BLaER1 (cell line): ENCODE results near the gene BNIP3.

Experiments
- H3K27ac ChIP-seq: shearing (Covaris generic); formaldehyde crosslinking; 2 replicates; pipeline ENCODE4 v1.8.1; 2022
- H3K27me3 ChIP-seq: shearing (Covaris generic); formaldehyde crosslinking; 2 replicates; pipeline ENCODE4 v1.8.1; 2022
- H3K36me3 ChIP-seq: shearing (Covaris generic); formaldehyde crosslinking; 2 replicates; pipeline ENCODE4 v1.8.1; 2022
- H3K4me1 ChIP-seq: shearing (Covaris generic); formaldehyde crosslinking; 2 replicates; pipeline ENCODE4 v1.8.1; 2022
- H3K4me2 ChIP-seq: shearing (Covaris generic); formaldehyde crosslinking; 2 replicates; pipeline ENCODE4 v1.8.1; 2022
- H3K4me3 ChIP-seq: shearing (Covaris generic); formaldehyde crosslinking; 2 replicates; pipeline ENCODE4 v1.8.1; 2022
- H3K9ac ChIP-seq: shearing (Covaris generic); formaldehyde crosslinking; 2 replicates; pipeline ENCODE4 v1.8.1; 2022
- H3K9me3 ChIP-seq: shearing (Covaris generic); formaldehyde crosslinking; 2 replicates; pipeline ENCODE4 v1.8.1; 2022
- H4K20me1 ChIP-seq: shearing (Covaris generic); formaldehyde crosslinking; 2 replicates; pipeline ENCODE4 v1.8.1; 2022
- Cebpa-rat ChIP-seq: shearing (Covaris generic); IDR thresholded peaks from 2 replicates; pipeline ENCODE4 v1.8.1; 2022

BNIP3 gene

DNA sequence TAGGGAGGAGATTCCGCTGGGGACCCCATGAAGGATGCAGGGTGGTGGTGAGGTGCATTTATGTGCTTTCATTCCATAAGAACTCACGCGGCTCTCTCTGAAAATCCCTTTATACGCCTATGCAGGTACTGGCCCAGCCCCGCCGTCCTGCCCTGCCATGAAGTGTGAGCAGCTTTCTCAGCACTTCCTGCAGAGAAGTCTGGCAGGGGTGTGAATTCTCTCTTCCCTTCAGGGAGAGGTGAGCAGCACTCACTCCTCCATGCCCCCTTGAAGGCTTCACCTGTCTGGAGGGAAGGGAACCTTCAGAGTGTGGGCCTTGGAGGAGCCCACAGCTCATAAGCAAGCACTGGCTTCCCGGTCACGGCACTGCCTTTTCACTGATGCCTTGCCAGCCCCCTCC, 47.0 kb downstream of the BNIP3 start:
- peaks cover 96% of the 10 kb centered on the region for H4K20me1 ChIP-seq
- 0 out of 2 replicates have a peak overlapping the region, but pooled peaks have one; percentile 11 for H3K4me3 ChIP-seq
- H3K9me3 ChIP-seq: no peaks in the 10 kb centered on the region
- peaks cover 78% of the 10 kb centered on the region for H3K4me1 ChIP-seq
- peak overlapping the region; percentile 59; the same call in 1 of the 2 replicates for H3K9ac ChIP-seq
- peak overlapping the region; percentile 75 for H3K4me2 ChIP-seq
- TF ChIP-seq Cebpa-rat: no peak
- H3K27ac ChIP-seq: peak overlapping the region; percentile 56
- no peaks in the 10 kb centered on the region for H3K27me3 ChIP-seq
- peaks cover 62% of the 10 kb centered on the region for H3K36me3 ChIP-seq

DNA sequence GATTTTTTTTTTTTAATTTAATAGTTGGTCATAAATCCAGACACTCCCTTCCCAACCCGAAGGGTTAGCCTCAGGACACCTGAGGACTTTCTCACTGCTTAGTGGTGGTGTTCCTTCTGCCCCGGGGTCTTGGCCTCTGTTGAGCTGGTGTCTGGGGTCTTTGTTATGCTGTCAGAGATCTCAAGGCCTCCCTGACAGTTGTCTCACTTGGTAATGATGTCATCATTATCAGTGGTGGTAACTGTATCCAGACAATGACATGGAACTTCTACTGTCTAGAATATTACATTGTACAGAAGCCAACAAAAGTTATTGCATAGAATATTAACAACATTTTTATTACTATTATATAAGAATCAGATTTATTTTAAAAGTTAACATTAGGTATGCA, 48.0 kb downstream of the BNIP3 start:
- Histone ChIP-seq H3K9me3 (no peaks in the 10 kb centered on the region), H3K36me3 (peaks cover 64% of the 10 kb centered on the region), H3K4me2 (peak overlapping the region; percentile 57; the same call in 1 of the 2 replicates), H3K9ac (no peak overlapping the region; the same call in 1 of the 2 replicates), H3K4me1 (peaks cover 89% of the 10 kb centered on the region), H3K27me3 (no peaks in the 10 kb centered on the region), H3K27ac (0 out of 2 replicates have a peak overlapping the region, but pooled peaks have one; percentile 35), H3K4me3 (no peak overlapping the region), H4K20me1 (peaks cover 100% of the 10 kb centered on the region)
- no peak for TF ChIP-seq Cebpa-rat

DNA sequence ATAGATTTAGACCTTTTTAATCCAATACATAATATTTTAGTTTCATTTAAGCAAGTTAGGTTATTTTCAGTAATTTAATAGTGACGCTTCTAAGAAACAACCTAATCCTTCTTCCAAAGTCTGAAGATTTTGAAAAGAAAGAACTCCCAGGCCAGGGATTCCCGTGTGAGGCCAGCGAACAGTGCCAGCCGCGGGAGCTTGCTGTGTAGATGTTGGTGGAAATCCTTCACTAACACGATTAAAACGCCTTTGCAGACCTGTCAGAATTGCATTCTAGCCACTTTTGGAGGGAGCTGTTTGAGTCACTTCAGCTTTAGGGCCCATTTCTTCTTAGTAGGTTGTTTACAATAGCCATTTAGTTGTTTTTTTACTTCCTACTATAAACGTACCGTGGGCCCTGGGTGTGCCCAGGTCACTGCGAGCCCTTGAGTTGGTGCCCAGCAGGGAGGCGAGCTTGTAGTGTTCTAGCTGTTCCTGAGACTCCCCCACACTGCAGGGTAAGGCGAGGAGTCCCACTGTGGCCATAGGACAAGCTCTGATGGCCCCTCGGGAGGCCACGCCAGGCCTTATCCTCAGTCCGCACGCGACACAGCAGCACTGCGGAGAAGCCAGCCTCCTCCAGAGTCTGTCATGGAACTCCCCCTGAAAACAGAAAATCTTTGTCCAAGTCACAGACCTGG, 48.6 kb downstream of the BNIP3 start:
- TF ChIP-seq Cebpa-rat: no peak
- peaks cover 59% of the 10 kb centered on the region for H3K36me3 ChIP-seq
- H3K4me2 ChIP-seq: peak overlapping the region; percentile 57
- H4K20me1 ChIP-seq: peaks cover 100% of the 10 kb centered on the region
- no peak overlapping the region for H3K4me3 ChIP-seq
- H3K9ac ChIP-seq: no peak overlapping the region
- peaks cover 94% of the 10 kb centered on the region for H3K4me1 ChIP-seq
- no peaks in the 10 kb centered on the region for H3K9me3 ChIP-seq
- H3K27ac ChIP-seq: 0 out of 2 replicates have a peak overlapping the region, but pooled peaks have one; percentile 35
- no peaks in the 10 kb centered on the region for H3K27me3 ChIP-seq

DNA sequence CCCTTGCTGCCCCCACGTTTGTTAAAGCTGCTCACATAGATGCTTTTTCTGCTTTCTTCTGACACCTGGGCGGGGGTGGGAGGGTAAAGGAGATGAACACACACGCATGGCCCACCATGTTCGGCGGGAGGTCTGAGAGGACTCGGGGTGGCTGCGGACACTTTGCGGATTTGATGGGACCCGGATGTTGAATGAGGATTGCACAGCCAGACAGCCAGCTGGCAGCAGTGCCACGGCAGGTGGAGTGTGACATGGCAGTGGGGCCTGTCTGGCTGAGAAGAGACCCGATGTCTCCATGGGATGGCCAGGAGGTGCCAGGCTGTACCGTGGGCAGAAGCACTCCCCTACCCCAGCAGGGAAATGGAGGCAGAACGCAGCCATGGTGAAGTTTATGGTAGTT, 49.7 kb downstream of the BNIP3 start:
- H3K27ac ChIP-seq: no peak overlapping the region
- no peak overlapping the region for H3K4me3 ChIP-seq
- peaks cover 100% of the 10 kb centered on the region for H4K20me1 ChIP-seq
- H3K4me1 ChIP-seq: peaks cover 100% of the 10 kb centered on the region
- peak overlapping the region; percentile 5; the same call in 1 of the 2 replicates for H3K9ac ChIP-seq
- no peaks in the 10 kb centered on the region for H3K9me3 ChIP-seq
- peak overlapping the region; percentile 57 for H3K4me2 ChIP-seq
- H3K27me3 ChIP-seq: no peaks in the 10 kb centered on the region
- H3K36me3 ChIP-seq: peaks cover 53% of the 10 kb centered on the region
- TF ChIP-seq Cebpa-rat: no peak

DNA sequence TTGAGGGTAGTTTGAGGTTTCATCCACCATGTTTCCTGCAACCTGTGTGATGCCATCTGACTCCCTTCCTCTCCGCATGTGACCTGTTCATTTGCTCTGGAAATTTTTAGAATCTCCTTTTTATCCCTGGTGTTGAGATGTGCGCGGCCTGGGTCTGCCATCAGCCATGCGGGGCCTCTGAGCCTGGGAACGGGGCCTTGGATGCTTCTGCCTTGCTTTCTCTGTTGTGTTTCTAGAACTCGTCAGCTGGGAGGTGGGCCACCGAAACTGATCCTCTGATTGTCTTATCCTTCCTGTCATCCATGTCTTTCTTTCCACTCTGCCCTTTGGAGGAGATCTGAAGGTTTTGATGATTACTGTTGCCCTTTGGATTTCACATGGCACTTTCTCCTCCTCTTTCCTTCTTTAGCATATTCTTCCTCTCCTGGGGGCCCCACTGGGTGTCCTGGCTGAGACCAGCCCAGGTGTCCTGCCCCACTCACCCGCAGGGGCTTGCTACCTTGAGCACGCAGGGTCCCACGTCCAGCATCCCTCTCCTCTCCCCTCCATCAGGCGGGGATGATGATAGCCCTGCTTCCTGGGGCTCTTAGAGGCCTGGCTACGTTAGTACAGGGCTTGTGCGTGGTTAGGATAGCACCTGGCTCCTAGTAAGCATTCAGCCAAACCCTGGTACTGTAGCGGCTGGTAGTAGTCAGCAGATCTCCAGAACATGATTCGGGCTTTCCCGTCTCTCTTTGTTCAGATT, 51.0 kb downstream of the BNIP3 start:
- Histone ChIP-seq H3K4me3 (no peak overlapping the region), H3K9me3 (peaks cover 9% of the 10 kb centered on the region), H3K36me3 (peaks cover 62% of the 10 kb centered on the region), H3K27me3 (no peaks in the 10 kb centered on the region), H3K4me1 (peaks cover 98% of the 10 kb centered on the region), H3K27ac (peak overlapping the region; percentile 63), H4K20me1 (peaks cover 100% of the 10 kb centered on the region), H3K4me2 (peak overlapping the region; percentile 57), H3K9ac (0 out of 2 replicates have a peak overlapping the region, but pooled peaks have one; percentile 45)
- no peak for TF ChIP-seq Cebpa-rat

DNA sequence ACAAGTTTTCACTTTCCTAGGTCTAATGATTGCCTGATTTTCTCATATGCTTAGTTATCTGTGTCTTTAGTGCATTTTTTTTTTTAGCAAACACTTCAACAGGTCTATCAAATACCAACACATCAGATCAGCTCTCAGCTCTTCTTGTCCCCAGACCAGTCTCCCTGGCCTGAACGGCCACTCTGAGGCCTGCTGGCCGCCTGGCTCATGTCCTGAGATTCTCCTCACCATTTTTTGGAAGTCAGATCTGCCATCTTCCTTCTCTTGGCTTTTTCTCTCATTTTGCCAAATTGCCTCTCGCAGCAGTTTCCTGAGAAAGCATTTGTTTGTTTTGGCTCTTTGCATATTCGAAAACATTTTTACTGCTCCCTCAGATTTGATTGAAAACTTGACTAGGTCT, 51.6 kb downstream of the BNIP3 start:
- no peak overlapping the region for H3K9ac ChIP-seq
- no peak overlapping the region for H3K27ac ChIP-seq
- peak overlapping the region; percentile 57 for H3K4me2 ChIP-seq
- H3K4me1 ChIP-seq: peaks cover 92% of the 10 kb centered on the region
- H3K27me3 ChIP-seq: no peaks in the 10 kb centered on the region
- H3K36me3 ChIP-seq: peaks cover 59% of the 10 kb centered on the region
- H3K9me3 ChIP-seq: peaks cover 15% of the 10 kb centered on the region
- H4K20me1 ChIP-seq: peaks cover 97% of the 10 kb centered on the region
- no peak for TF ChIP-seq Cebpa-rat
- H3K4me3 ChIP-seq: no peak overlapping the region

DNA sequence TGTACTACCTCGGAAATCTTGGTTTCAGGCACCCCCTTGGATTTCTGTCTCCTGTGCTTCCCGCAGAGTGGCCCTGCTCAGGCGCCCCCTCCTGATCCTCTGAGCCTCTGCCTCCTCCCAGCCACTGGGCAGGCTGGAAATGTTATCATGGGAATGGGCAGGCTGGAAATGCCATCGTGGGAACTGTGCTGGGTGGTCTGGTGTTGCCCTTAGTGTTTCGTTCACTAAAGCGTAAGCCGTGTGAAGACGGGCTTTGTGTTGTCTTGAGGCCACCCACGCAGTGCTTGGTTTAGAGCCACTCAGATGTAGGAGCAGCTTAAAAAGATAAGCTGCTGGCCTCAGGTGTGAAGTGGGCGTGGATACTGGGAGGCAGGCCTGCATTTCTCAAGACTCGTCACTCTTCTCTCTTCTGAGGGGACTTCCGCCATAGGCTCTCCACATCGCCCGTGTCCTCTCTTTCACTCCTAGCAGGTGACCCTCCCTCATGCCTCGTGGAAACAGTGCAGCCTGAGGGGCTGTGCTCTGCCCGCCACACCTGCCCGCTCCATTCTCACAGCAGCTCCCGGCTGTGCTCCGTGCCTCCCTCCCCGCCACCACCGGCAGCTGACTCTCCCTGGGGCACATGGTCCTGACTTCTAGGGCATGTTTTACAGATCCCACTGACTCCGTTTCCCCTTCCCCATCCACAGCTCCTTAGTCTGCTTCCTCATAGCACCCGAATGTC, 52.4 kb downstream of the BNIP3 start:
- no peaks in the 10 kb centered on the region for H3K27me3 ChIP-seq
- H3K4me2 ChIP-seq: peak overlapping the region; percentile 80
- peaks cover 83% of the 10 kb centered on the region for H3K4me1 ChIP-seq
- H3K4me3 ChIP-seq: no peak overlapping the region
- H3K27ac ChIP-seq: peak overlapping the region; percentile 59
- H3K36me3 ChIP-seq: peaks cover 52% of the 10 kb centered on the region
- no peak for TF ChIP-seq Cebpa-rat
- H4K20me1 ChIP-seq: peaks cover 88% of the 10 kb centered on the region
- peak overlapping the region; percentile 44; the same call in 1 of the 2 replicates for H3K9ac ChIP-seq
- H3K9me3 ChIP-seq: peaks cover 24% of the 10 kb centered on the region

DNA sequence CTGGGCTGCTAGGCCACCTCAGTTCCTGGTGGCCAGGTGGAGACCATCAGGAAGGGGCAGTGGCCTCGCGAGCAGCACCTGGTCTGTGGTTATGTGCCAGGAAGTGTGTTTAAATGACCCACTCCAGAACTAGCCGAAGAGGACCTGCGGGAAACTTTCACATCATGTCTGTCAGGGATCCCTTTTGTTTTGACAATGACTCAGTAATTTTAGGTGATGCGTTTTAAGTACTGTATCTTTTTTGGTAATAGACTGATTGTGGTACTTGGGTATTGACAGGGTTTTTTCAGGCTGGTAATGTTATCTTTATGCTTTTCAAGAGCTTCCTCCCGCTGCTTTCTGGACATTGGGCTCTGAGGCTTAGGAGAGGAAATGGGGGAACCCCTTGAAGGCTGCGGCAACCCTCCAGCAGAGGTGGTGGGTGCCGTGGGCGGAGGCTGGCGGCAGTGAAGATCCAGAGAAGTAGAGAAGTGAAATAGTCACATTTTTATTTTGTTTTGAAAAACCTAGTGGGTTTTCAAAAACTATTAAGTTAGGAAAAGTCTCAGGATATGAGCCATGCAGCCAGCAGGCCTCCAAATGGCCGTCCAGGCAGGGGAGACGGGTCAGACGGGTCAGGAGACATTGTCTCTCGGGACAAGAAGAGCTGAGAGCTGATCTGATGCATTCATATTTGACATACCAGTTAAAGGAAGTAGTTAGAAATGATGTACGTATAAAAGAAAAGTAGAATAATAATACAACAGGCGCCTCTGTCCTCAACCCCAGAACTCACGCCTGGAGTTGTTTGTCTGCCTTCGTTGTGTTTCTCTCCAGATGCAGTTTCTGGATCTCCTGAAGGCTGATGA, 53.3 kb downstream of the BNIP3 start:
- TF ChIP-seq Cebpa-rat: no peak
- Histone ChIP-seq H3K36me3 (peaks cover 55% of the 10 kb centered on the region), H3K9me3 (peaks cover 30% of the 10 kb centered on the region), H3K9ac (peak overlapping the region; percentile 44; the same call in 1 of the 2 replicates), H3K27ac (peak overlapping the region; percentile 59), H4K20me1 (peaks cover 85% of the 10 kb centered on the region), H3K4me2 (peak overlapping the region; percentile 80), H3K4me1 (peaks cover 76% of the 10 kb centered on the region), H3K27me3 (no peaks in the 10 kb centered on the region), H3K4me3 (peak overlapping the region; percentile 14; the same call in 1 of the 2 replicates)
